Suppressor macrophage treated with lipopolysaccharide for 1 hour (primary cell): ENCODE data around the gene NFYB.
"Not testable (repeated sequence)": the region's sequence is repeated elsewhere in the genome, so short reads cannot be mapped to it uniquely, and the experiment has no call there.

Experiments
- DNase-seq, 3 donors: peaks; one replicate each; pipeline ENCODE4 v3.0.0-alpha.2; 2020 to 2022

The NFYB gene

GRCh38 chr12:104137902-104138796 is at the start of gene NFYB:
Gene NFYB, minus strand, starts transcription at chr12:104138210. Its CDS starts 2,757 bp downstream, at chr12:104135453.
- peak; percentile 95 to 98 (median 97) for DNase-seq

- no peak for DNase-seq
Observed at GRCh38 chr12:104187446-104188155, 49.6 kb upstream of the NFYB start.

- DNase-seq = no peak
Observed at GRCh38 chr12:104183443-104183842, 45.4 kb upstream of the NFYB start.

GRCh38 chr12:104182621-104183378 is 44.8 kb upstream of the NFYB start:
- no peak for DNase-seq

GRCh38 chr12:104182144-104182543 is 44.1 kb upstream of the NFYB start:
- no peak for DNase-seq

- DNase-seq = no peak
Observed at GRCh38 chr12:104181313-104181712, 43.3 kb upstream of the NFYB start.

GRCh38 chr12:104180374-104180773 is 42.4 kb upstream of the NFYB start:
- no peak for DNase-seq

- DNase-seq = peak; percentile 80 to 86 (median 84)
Observed at GRCh38 chr12:104177663-104178501, 39.9 kb upstream of the NFYB start.

GRCh38 chr12:104177336-104177662 is 39.3 kb upstream of the NFYB start:
- no peak for DNase-seq

- DNase-seq = no peak
Observed at GRCh38 chr12:104175726-104176247, 37.8 kb upstream of the NFYB start.

GRCh38 chr12:104173804-104174203 is 35.8 kb upstream of the NFYB start:
- DNase-seq = not testable (repeated sequence)

- no peak for DNase-seq
Observed at GRCh38 chr12:104172570-104172947, 34.5 kb upstream of the NFYB start.

GRCh38 chr12:104171785-104172569 is 34.0 kb upstream of the NFYB start:
- DNase-seq = no peak

GRCh38 chr12:104168596-104168995 is 30.6 kb upstream of the NFYB start:
- no peak for DNase-seq

GRCh38 chr12:104167519-104168458 is 29.8 kb upstream of the NFYB start:
- no peak for DNase-seq

GRCh38 chr12:104166465-104166864 is 28.5 kb upstream of the NFYB start:
- DNase-seq = no peak

GRCh38 chr12:104165801-104166200 is 27.8 kb upstream of the NFYB start:
- DNase-seq = no peak

- no peak for DNase-seq
Observed at GRCh38 chr12:104164634-104165033, 26.6 kb upstream of the NFYB start.

- DNase-seq = no peak
Observed at GRCh38 chr12:104163631-104164030, 25.6 kb upstream of the NFYB start.

GRCh38 chr12:104163028-104163427 is 25.0 kb upstream of the NFYB start:
- peak; percentile 57 to 74 (median 60) for DNase-seq
